Smooth muscle cell (in vitro differentiated cells): ENCODE data around the gene RAD17. TPM values are rescaled to one million over a fixed set of nuclear protein-coding genes. Genes with fewer than 3 reads are reported as not detected.
"Not testable (repeated sequence)": the region's sequence is repeated elsewhere in the genome, so short reads cannot be mapped to it uniquely, and the experiment has no call there.

ENCODE experiments used
- DNase-seq: peaks from one replicate; lab custom pipeline; 2025; ENCODE audit not compliant: unreplicated experiment; lab: John Stamatoyannopoulos, UW
- H2AFZ ChIP-seq: fragments of 200-600 bp; sonication (generic); 2 replicates; pipeline ENCODE4 v1.6.0; 2016; ENCODE audit warnings: antibody characterized with exemption, low read depth, mild to moderate bottlenecking
- H3F3A ChIP-seq: fragments of 200-600 bp; sonication (generic); 2 replicates; pipeline ENCODE4 v1.6.0; 2017; ENCODE audit warnings: antibody characterized with exemption, low read depth
- H3K27ac ChIP-seq: fragments of 200-600 bp; sonication (generic); 2 replicates; pipeline ENCODE4 v1.5.1; 2016; ENCODE audit warnings: low read depth, mild to moderate bottlenecking
- H3K27me3 ChIP-seq: fragments of 200-600 bp; sonication (generic); 2 replicates; pipeline ENCODE4 v1.6.1; 2016; ENCODE audit warnings: low read depth, mild to moderate bottlenecking
- H3K36me3 ChIP-seq: fragments of 200-600 bp; sonication (generic); 2 replicates; pipeline ENCODE4 v1.5.1; 2016; ENCODE audit warnings: low read depth
- H3K4me1 ChIP-seq: fragments of 200-600 bp; sonication (generic); 2 replicates; pipeline ENCODE4 v1.5.1; 2016; ENCODE audit warnings: low read depth
- H3K4me2 ChIP-seq: fragments of 200-600 bp; sonication (generic); 2 replicates; pipeline ENCODE4 v1.6.0; 2016; ENCODE audit warnings: mild to moderate bottlenecking
- H3K4me3 ChIP-seq: fragments of 200-600 bp; sonication (generic); 2 replicates; pipeline ENCODE4 v1.5.1; 2016; ENCODE audit warnings: mild to moderate bottlenecking
- H3K79me2 ChIP-seq: fragments of 200-600 bp; sonication (generic); 2 replicates; pipeline ENCODE4 v1.6.0; 2016; ENCODE audit warnings: low read depth, mild to moderate bottlenecking
- H3K9ac ChIP-seq: fragments of 200-600 bp; sonication (generic); 2 replicates; pipeline ENCODE4 v1.6.0; 2016; ENCODE audit warnings: low read depth
- H3K9me3 ChIP-seq: fragments of 200-600 bp; sonication (generic); replicated peaks from 2 replicates; pipeline ENCODE4 v1.5.1; 2016; ENCODE audit warnings: low read depth
- H4K20me1 ChIP-seq: fragments of 200-600 bp; sonication (generic); 2 replicates; pipeline ENCODE4 v1.6.0; 2016; ENCODE audit warnings: low read depth
- WGBS: methylation state at CpG from one replicate; pipeline ENCODE4 v1.1.7; 2016; ENCODE audit warnings: low lambda C conversion rate; 5-methylcytosine and 5-hydroxymethylcytosine counted together
- polyA plus RNA-seq: library from polyadenylated mRNA; unstranded; fragments of >200 nt; fragmentation: Nextera tagmentation; extraction: Ambion mirVana; gene quantifications from 2 replicates; pipeline ENCODE4 v1.2.1, GENCODE V29; 2016
- total RNA-seq: library from RNA; depleted of rRNA; stranded (reverse); fragments of >200 nt; gene quantifications from 2 replicates; pipeline ENCODE4 v1.2.3, GENCODE V29; 2014
- TF ChIP-seq, protein P1 (sequence below): fragments of 200-600 bp; sonication (generic); IDR thresholded peaks from 2 replicates; pipeline ENCODE4 v1.5.1; 2017; ENCODE audit warnings: borderline replicate concordance, mild to moderate bottlenecking, antibody characterized with exemption; ENCODE audit not compliant: insufficient read depth, poor library complexity, severe bottlenecking

Gene RAD17
- total and polyA plus RNA-seq, 2 experiments from 2014 or later, result 16.2 to 23.9 TPM

DNA sequence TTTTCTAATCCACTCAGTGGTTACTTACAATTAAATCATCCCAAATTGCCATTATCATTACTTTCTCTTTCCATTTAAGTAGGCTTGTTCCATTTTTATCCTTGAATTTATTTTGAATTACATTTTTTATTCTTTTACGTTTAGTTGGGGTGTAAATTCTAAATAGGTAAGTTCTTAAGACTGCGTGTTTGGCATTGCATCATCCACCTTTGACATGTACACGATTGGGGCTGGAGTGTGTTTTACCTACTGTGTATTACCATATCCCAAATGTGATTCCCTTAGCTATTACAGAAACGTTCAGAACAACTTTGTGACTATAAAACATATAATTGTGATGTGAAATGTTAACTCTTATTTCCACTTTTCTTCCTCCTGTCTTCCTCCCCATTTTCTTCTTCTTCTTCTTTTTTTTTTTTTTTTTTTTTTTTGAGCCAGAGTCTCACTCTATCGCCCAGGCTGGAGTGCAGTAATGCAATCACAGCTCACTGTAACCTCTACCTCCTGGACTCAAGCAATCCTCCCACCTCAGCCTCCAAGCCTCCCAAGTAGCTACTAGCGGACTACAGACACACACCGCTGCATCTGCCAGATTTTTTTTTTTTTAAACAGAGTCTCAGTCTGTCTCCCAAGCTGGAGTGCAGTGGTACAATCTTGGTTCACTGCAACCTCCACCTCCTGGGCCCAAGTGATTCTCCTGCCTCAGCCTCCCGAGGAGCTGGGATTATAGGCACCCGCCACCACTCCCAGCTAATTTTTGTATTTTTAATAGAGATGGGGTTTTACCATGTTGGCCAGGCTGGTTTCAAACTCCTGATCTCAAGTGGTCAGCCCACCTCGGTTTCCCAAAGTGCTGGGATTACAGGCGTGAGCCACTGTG, 62.0 kb downstream of the RAD17 start:
- no peaks in the 10 kb centered on the region for H4K20me1 ChIP-seq
- H2AFZ ChIP-seq, result no peak overlapping the region
- H3K27ac ChIP-seq, result no peak overlapping the region
- no peak for DNase-seq
- H3K36me3 ChIP-seq, result no peaks in the 10 kb centered on the region
- H3K9ac ChIP-seq, result no peak overlapping the region
- no peak overlapping the region for H3K4me3 ChIP-seq
- no peaks in the 10 kb centered on the region for H3F3A ChIP-seq
- no peaks in the 10 kb centered on the region for H3K27me3 ChIP-seq
- H3K4me2 ChIP-seq, result no peak overlapping the region
- H3K9me3 ChIP-seq, result no peaks in the 10 kb centered on the region
- no peaks in the 10 kb centered on the region for H3K79me2 ChIP-seq
- H3K4me1 ChIP-seq, result no peaks in the 10 kb centered on the region
- WGBS, result 93% methylated on average over 10 of the region's 11 CpGs
- TF ChIP-seq, protein P1, sequence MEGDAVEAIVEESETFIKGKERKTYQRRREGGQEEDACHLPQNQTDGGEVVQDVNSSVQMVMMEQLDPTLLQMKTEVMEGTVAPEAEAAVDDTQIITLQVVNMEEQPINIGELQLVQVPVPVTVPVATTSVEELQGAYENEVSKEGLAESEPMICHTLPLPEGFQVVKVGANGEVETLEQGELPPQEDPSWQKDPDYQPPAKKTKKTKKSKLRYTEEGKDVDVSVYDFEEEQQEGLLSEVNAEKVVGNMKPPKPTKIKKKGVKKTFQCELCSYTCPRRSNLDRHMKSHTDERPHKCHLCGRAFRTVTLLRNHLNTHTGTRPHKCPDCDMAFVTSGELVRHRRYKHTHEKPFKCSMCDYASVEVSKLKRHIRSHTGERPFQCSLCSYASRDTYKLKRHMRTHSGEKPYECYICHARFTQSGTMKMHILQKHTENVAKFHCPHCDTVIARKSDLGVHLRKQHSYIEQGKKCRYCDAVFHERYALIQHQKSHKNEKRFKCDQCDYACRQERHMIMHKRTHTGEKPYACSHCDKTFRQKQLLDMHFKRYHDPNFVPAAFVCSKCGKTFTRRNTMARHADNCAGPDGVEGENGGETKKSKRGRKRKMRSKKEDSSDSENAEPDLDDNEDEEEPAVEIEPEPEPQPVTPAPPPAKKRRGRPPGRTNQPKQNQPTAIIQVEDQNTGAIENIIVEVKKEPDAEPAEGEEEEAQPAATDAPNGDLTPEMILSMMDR, result no peak

DNA sequence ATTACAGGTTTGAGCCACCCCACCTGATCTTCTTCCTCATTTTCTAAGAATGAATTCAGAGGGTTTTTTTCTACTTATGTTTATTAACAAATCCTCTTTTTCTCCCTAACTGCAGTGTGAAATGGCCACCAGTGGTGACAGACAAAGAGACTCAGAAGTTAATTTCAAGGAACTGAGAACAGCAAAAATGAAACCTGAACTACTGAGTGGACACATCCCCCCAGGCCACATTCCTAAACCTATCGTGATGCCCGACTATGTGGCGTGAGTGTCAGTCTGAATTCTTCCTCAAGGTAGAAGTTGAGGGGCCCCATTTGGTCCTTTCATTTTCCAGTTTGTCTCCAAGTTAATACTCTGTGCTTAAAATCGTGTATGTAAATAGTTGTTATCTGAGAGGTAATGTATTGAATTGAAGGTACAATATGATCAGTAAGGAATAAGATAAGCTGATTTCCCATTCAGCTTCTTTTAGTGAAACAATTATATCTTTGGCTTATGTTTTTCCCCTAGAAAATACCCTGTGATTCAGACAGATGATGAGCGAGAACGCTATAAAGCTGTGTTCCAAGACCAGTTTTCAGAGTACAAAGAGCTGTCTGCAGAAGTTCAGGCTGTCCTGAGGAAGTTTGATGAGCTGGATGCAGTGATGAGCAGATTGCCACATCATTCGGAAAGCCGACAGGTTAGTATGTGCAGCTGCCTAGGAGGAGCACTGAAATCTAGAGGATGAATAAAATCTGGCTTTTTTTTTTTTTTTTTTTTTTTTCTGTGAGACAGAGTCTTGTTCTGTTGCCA, 63.0 kb downstream of the RAD17 start:
- Histone ChIP-seq H3K36me3 (no peaks in the 10 kb centered on the region), H2AFZ (no peak overlapping the region), H3K79me2 (no peaks in the 10 kb centered on the region), H3K27ac (no peak overlapping the region), H4K20me1 (no peaks in the 10 kb centered on the region), H3K9ac (no peak overlapping the region), H3K9me3 (no peaks in the 10 kb centered on the region), H3F3A (no peaks in the 10 kb centered on the region), H3K4me2 (no peak overlapping the region), H3K4me3 (no peak overlapping the region), H3K27me3 (no peaks in the 10 kb centered on the region), H3K4me1 (no peaks in the 10 kb centered on the region)
- TF ChIP-seq, protein P1, result no peak
- WGBS, result 87% methylated on average over 8 of the region's 8 CpGs
- DNase-seq, result no peak

GRCh38 chr5:69435276-69435884, 65.8 kb downstream of the RAD17 start:
- H3F3A ChIP-seq, H4K20me1 ChIP-seq, H3K4me1 ChIP-seq, H3K27me3 ChIP-seq, H3K4me2 ChIP-seq, H2AFZ ChIP-seq, H3K27ac ChIP-seq, H3K9me3 ChIP-seq, H3K79me2 ChIP-seq, H3K9ac ChIP-seq, H3K4me3 ChIP-seq, H3K36me3 ChIP-seq, DNase-seq: not testable (repeated sequence)
- WGBS, result 94% methylated on average over 5 of the region's 5 CpGs

DNA sequence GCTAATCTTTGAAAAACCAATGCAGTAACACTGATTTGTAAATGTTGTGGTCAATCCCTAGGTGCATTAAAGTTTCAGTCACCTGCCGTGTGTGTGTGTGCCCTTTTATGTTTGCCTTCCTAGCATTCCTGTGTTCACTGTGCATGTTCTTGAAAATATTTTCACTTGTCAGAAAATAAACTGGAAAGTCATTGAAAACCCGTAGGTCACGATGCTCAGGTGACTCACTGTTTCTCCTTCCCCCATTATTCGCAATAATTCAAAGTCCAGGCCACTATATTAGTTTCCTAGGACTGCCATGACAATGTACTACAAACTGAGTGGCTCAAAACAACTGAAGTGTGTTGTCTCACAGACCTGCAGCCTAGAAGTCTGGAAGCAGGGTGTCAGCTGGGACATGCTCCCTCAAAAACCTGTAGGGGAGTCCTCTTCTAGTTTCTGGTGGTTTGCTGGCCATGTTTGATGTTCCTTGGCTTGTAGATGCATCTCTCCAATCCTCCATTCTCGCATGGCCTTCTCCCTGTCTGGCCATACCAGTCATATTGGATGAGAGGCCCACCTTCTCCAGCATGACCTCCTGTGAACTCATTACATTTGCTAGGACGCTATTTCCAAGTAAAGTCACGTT, 74.6 kb downstream of the RAD17 start:
- no peak overlapping the region for H3K9ac ChIP-seq
- WGBS, result 91% methylated on average over 7 of the region's 7 CpGs
- no peak for DNase-seq
- H3K4me1 ChIP-seq, result no peaks in the 10 kb centered on the region
- H3F3A ChIP-seq, result no peaks in the 10 kb centered on the region
- H3K27me3 ChIP-seq, result no peaks in the 10 kb centered on the region
- no peaks in the 10 kb centered on the region for H3K79me2 ChIP-seq
- H2AFZ ChIP-seq, result no peak overlapping the region
- no peaks in the 10 kb centered on the region for H4K20me1 ChIP-seq
- H3K4me3 ChIP-seq, result no peak overlapping the region
- TF ChIP-seq, protein P1, result no peak
- no peak overlapping the region for H3K27ac ChIP-seq
- H3K9me3 ChIP-seq, result no peaks in the 10 kb centered on the region
- H3K36me3 ChIP-seq, result no peaks in the 10 kb centered on the region
- H3K4me2 ChIP-seq, result no peak overlapping the region
